HG03097 (cell line): ENCODE measurements around the gene TMEM52.

Source experiments
- ATAC-seq: cut with Tn5 transposase; IDR thresholded peaks from one replicate; pipeline ENCODE4 v1.9.1; 2021; ENCODE audit not compliant: unreplicated experiment, low FRiP score

The TMEM52 gene

GRCh38 chr1:1877865-1878436 lies 41.1 kb downstream of the TMEM52 start:
- ATAC-seq, result no peak

DNA sequence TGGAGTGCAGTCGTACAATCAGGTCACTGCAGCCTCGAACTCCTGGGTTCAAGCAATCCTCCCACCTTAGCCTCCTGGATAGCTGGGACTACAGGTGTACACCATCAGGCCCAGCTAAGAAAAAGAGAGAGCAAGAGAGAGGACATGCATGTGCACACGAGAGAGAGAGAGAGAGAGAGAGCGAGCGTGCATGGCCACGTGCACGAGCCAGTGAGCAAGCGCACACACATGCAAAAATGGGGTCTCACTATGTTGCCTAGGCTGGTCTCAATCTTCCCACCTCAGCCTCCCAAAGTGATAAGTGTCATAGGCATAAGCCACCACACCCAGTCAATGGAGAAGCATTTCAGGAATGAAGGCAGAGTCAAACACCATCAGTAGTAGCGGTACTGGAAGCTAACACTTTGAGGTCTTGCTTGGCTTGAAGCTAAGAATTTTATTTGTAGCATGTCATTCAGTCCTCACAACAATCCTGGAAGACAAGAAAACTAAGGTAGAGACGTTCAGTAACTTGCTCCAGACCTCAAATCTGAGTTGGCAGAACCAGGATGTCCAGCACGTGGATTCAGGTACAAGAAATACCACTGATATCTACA lies 42.6 kb downstream of the TMEM52 start:
- no peak for ATAC-seq

DNA sequence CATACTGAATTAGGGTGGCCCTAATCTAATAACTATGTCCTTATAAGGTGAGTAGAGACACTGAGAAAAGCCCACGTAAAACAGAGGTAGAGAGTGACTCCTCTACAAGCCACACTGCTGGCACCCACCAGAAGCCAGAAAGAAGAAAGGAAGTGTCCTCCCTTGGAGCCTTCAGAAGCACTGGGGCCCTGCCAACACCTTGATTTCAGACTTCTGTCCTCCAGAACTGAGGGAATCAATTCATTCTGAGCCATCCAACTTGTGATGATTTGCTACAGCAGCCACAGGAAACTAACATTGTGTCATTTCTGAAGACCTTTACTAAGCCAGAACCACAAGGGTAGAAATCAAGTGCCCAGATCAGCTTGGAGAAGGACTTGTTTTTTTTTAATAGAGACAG lies 43.1 kb downstream of the TMEM52 start:
- no peak for ATAC-seq

DNA sequence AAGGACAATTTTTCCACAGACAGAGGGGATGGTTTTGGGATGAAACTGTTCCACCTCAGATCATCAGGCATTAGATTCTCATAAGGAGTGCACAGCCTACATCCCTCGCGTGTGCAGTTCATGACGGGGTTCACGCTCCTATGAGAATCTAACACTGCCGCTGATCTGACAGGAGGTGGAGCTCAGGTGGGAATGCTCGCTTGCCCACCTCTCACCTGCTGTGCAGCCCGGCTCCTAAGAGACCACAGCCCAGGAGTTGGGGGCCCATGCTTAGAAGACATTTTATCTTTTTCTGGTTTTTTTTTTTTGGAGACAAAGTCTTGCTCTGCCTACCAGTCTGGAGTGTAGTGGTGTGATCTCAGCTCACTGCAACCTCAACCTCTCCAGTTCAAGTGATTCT lies 44.2 kb downstream of the TMEM52 start:
- ATAC-seq, result no peak

DNA sequence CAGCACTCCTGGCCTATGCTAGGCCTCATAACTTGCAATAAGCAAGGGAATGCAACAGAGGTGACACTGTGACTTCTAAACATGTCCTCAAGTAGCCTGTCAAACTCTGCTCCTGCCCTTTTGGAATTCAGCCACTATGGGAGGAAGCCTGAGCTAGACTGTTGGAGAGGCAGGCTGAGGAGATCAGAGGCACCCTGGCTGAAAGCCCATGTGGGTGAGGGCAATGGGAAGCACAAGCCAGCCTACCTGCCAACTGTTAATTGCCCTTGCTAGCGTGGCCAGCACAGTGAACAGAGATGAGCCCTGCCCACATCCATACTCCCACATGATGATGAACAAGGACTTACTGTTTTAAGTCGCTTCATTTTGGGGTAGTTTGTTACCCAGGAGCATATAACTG lies 45.9 kb downstream of the TMEM52 start:
- no peak for ATAC-seq

GRCh38 chr1:1872329-1872994 lies 46.6 kb downstream of the TMEM52 start:
- ATAC-seq, result no peak

- no peak for ATAC-seq
Measured at GRCh38 chr1:1869469-1869868, 49.6 kb downstream of the TMEM52 start.
